ENCODE results near the gene TM4SF20.

DNA sequence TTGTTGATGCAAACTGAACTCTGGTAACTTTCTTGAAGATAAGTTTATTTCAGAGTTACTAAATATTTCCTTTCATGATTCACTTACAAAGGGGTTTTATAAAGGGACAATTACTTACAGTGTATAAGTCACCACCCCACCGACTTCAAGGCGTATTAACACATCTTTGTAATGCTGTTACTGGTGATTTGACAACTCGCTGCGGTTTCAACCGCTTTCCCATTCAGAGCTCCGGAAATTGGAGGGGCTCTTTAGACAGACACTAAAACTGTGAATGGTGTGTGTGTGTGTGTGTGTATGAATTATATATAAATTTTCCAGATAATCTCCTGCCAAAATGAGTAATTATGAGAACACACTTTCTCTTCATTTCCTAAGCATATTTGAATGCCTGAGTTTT is 4.9 kb downstream of the TM4SF20 start:
- TF ChIP-seq, protein P1, sequence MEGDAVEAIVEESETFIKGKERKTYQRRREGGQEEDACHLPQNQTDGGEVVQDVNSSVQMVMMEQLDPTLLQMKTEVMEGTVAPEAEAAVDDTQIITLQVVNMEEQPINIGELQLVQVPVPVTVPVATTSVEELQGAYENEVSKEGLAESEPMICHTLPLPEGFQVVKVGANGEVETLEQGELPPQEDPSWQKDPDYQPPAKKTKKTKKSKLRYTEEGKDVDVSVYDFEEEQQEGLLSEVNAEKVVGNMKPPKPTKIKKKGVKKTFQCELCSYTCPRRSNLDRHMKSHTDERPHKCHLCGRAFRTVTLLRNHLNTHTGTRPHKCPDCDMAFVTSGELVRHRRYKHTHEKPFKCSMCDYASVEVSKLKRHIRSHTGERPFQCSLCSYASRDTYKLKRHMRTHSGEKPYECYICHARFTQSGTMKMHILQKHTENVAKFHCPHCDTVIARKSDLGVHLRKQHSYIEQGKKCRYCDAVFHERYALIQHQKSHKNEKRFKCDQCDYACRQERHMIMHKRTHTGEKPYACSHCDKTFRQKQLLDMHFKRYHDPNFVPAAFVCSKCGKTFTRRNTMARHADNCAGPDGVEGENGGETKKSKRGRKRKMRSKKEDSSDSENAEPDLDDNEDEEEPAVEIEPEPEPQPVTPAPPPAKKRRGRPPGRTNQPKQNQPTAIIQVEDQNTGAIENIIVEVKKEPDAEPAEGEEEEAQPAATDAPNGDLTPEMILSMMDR (IDR thresholded peaks at IDR 0.05): no peak
- TF ChIP-seq POLR2A (IDR thresholded peaks at IDR 0.05): no peak

All from breast epithelium (tissue), 3 donors.